DOHH2 (cell line): ENCODE results near the gene NEURL1B.

Experiments used
- CTCF ChIP-seq: fragments of 200-600 bp; sonication (generic); IDR thresholded peaks from one replicate; pipeline ENCODE4 v1.5.1; 2014; ENCODE audit warnings: antibody characterized with exemption, mild to moderate bottlenecking, low read depth, low read length; ENCODE audit not compliant: poor library complexity, severe bottlenecking
- EZH2phosphoT487 ChIP-seq: fragments of 200-600 bp; sonication (generic); IDR thresholded peaks from 2 replicates; pipeline ENCODE4 v1.6.1; 2017; ENCODE audit warnings: borderline replicate concordance, mild to moderate bottlenecking, antibody characterized with exemption, low read length, moderate library complexity, mixed read lengths

DNA sequence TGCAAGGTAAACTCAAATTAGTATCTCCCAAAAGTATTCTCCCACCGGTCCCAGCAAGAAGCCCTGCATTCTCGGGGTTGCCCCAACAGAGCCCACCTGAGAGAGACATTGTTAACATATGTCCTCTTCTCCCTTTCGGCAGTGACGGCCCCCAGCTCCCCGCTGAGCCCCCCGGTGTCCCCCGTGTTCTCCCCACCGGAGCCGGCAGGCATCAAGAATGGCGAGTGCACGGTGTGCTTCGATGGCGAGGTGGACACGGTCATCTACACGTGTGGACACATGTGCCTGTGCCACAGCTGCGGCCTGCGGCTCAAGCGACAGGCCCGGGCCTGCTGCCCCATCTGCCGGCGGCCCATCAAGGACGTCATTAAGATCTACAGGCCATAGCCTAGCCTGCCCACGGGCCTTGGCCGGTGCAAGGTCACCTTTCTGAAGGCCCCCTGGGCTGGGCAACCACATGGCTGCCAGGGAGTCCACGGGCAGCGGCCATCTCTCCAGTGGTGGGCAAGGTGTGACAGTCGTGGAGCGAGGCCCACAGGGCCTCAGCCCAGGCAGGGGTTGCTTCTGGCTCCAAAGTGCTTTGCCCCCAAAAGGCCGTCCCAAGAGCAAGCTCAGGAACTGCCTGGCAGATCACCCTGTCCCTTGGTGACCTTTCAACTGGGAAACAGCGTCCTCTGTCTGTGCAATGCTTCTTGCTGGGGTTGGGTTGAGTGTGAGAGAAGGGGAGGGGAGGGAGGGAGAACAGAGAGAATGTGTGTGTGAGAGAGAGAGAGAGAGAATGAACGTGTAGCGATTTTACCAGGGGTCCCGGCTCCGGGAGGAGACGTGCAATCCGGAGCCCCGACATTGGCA, 45.7 kb downstream of the NEURL1B start:
- TF ChIP-seq CTCF (no peak), EZH2phosphoT487 (no peak)
